GM12875 (cell line): Measurements from ENCODE around the gene C1QL1.
"Not testable (repeated sequence)": the region's sequence is repeated elsewhere in the genome, so short reads cannot be mapped to it uniquely, and the experiment has no call there.

Source experiments
- H3K4me3 ChIP-seq: one replicate; pipeline ENCODE4 v1.5.1; 2011; ENCODE audit warnings: low read depth, low read length, control low read depth
- TF ChIP-seq, protein P1 (sequence below): IDR thresholded peaks from 2 replicates; pipeline ENCODE4 v1.5.1; 2011; ENCODE audit warnings: low read depth, mild to moderate bottlenecking, control low read depth, inconsistent platforms, low read length, moderate library complexity, borderline replicate concordance; ENCODE audit not compliant: insufficient read depth

C1QL1 gene

DNA sequence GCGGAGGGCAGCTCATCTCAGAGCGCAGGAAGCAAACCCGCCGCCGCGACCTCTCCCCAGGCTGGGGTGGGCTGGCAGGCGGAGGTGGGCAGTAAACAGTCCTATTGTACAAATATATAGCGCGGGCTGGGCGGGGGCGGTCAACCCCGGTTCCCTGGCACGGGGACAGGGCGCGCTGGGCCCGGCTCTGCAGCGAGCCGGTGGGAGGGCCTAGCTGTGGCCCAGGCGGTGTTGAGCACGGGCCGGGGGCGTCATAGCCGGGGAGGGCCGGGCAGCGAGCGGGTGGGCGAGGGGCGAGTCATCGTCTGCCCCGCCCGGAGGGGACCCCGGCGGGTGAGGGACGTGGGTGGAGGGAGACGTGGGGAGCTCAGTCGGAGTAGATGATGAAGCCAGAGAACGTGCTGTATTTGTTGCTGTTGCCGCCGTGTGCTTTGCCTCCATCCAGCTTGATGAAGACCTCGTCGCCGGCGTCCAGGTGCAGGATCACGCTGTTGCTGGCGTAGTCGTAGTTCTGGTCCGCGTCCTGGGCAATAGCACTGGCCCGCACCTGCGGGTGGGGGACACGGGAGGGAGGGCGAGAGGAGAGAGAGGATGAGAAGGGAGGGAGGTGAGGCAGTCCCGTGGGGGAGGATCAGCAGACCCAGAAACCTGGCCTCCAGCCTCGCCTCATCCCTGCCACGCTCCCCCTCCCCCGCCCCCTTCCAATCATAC, 8.1 kb downstream of the C1QL1 start:
- H3K4me3 ChIP-seq, result no peak overlapping the region
- TF ChIP-seq, protein P1, sequence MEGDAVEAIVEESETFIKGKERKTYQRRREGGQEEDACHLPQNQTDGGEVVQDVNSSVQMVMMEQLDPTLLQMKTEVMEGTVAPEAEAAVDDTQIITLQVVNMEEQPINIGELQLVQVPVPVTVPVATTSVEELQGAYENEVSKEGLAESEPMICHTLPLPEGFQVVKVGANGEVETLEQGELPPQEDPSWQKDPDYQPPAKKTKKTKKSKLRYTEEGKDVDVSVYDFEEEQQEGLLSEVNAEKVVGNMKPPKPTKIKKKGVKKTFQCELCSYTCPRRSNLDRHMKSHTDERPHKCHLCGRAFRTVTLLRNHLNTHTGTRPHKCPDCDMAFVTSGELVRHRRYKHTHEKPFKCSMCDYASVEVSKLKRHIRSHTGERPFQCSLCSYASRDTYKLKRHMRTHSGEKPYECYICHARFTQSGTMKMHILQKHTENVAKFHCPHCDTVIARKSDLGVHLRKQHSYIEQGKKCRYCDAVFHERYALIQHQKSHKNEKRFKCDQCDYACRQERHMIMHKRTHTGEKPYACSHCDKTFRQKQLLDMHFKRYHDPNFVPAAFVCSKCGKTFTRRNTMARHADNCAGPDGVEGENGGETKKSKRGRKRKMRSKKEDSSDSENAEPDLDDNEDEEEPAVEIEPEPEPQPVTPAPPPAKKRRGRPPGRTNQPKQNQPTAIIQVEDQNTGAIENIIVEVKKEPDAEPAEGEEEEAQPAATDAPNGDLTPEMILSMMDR, result no peak

DNA sequence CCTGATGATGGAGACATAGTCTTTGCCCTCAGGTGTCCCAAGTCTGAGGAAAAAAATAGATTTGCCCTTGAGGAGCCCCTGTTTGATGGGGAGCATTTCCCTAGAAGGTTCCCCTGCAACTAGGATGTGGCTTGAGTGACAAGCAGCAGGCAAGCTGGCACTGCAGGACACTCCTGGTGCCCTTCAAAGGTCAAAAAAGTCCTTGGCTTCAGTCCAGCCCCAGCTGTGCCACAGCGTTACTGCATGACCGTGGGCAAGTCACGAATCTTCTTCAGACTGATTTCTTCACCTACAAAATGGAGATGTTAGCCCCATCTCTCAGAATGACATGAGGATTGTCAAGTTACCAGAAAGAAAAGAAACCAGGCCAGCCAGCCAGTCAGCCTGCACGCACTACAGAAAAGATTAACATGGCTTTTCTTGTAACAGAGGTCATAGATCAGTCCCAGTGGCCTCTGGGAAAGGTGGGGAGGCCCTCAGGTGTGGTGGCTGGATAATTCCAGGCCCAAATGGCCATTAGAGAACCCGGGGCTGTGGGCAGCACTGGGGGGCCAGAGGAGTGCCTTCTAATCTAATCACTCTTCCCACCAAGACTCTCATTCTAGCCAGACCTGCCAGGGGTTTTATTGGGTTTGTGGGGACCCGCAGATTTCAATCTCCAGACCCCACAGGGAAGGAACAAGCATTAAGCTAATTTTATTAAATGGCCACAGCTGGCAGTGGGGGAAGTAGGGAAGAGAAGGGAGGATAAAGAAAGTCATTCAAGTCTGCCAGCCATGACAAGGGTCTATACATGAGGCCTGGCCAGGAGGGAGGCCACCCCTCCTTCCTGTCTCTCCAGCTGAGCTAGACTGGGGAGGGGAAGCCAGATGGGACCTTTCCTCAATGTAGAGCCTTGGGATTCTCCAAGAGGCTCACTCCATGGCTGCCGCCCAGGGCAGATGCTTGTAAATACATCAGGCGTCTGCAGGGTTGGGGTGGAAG, 10.8 kb downstream of the C1QL1 start:
- TF ChIP-seq, protein P1, result no peak
- H3K4me3 ChIP-seq, result no peak overlapping the region

DNA sequence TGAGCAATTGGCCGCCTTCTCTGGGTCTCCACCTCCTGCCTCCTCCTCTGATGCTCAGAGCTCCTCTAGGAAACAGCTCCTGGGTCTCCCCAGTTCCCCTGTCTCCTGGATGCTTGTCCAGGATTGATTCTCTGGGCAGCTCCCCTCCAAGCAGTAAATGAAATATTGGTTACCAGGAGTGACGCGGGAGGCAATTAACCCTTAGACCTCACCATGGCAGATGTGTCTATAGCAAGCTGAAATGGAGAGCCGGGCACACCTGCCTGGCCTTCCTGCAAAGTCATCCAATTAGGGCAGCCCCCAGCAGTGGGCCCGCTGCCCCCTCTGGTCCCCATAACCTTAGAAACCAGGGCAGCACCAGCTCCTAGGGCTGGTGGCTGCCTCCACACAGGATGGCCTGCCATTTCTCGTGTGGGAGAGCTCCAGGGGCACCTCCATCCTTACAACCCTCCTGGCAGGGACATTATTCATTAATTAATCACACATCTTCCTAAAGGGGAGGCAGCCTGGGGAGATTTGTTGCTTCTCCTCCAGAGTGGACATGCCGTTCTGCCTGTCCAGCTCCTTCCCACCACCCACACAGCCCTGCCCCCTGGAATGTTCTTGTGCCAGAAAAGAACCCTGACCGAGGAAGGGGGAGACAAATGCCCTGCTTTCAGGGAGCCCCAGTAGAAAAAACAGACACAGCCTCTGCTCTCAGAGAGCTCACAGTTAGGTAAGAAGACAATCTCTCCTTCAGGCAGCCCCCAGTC, 12.3 kb downstream of the C1QL1 start:
- TF ChIP-seq, protein P1, result no peak

DNA sequence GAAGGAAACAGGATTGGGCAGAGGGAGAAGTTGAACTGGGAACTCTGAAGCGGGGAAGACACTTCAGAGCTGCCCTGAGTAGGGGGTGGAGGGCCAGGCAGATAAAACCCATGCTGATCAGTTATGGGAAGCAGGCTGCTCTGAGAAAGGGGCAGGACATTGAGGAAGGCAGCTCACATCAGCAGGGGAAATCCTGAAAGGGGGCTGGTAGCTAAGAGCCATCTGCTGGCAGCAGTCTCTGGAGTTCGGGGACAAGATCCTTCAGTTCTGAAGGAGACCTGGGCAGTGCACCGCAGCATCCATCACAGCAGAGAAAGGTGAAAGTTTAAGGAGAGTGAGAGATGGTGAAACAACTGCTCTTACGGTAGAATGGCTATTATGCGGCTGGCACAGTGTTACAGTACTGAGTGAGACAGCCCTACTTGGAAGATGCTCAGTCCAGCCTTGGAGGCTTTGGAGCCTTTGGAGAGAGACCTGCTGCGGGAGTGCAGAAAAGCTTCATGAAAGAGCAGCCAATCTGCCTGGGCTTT, 15.1 kb downstream of the C1QL1 start:
- TF ChIP-seq, protein P1, result no peak
- H3K4me3 ChIP-seq, result no peak overlapping the region

More for the DNA sequence above, 12.3 kb downstream of the C1QL1 start:
- H3K4me3 ChIP-seq, result no peak overlapping the region

DNA sequence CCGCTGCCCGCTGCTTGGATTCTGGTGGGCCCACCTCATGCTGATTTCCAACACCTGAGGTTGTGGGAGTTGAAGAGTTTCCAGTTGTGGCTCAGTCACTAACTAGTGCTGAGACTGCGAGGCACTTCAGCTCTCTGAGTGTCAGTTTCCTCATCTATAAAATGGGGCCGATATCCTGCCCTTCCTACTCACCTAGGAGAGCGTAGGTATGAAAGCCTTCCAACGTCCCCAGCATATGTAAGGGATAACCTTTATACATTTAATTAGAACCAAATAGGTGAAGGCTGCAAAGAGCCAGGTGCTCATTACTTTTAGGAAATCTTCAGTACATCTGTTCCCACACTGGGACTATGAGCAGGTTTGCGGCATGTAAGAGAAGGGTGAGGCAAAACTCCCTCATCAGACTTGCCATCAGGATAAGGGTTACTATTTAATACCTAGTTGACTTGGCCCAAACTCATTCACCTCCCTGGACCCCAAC, 19.7 kb downstream of the C1QL1 start:
- H3K4me3 ChIP-seq, result peak overlapping the region; percentile 93
- TF ChIP-seq, protein P1, result no peak

DNA sequence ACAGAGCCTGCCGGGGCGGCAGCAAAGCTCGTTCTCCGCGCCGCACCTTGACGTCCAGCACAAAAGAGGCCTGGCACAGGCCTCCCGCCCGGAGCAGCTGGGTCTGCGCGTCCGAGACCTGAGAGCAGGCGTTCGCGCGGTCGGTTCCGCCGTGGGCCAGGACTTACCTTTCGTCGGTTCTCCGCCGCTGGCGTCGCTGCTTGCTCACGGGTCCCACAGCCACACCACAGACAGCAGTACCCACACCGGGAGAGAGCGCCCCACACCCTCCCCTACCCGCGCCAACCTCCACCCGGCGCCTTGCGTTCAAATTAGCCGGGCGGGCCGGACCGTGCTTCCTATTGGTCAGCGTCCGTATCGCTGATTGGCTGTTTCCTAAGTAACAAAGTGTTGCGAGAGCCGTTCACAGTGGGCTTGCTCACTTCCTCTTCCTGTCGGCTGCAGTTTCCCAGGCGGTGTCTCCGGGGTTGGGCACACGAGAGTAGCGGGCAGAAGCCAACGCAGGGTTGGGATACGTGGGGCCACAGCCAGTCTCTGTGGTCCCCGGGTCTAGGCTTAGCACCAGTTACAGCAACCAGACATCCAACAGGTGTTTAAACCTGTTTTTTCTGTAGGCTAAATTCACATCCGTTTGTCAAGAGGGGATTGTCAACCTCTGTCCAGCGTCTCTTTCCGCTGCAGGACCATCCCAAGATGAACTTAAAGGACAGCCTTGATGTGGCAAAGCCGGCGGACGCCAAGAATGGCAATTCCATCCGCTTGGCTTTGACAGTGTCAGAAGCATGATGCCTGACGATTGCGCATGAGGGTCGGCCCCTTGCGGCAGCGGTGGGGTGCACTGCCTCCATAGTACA, 20.4 kb downstream of the C1QL1 start, which contains the start of gene KIF18B:
Gene KIF18B (minus strand): TSS at position 313 of the 854 bp plus-strand sequence. CDS start 11,429 bp downstream, outside the sequence.
- peak within 1 kb of the TSS; percentile 93 for H3K4me3 ChIP-seq
- TF ChIP-seq, protein P1, result no peak

DNA sequence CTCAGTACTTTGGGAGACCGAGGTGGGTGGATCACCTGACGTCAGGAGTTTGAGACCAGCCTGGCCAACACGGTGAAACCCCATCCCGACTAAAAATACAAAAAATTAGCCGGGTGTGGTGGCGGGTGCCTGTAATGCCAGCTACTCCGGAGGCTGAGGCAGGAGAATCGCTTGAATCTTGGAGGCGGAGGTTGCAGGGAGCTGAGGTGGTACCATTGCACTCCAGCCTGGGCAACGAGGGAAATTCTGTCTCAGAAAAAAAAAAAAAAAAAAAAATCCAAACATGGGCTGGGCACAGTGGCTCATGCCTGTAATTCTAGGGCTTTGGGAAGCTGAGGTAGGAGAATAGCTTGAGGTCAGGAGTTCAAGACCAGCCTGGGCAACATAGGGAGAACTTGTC, 22.5 kb downstream of the C1QL1 start:
- not testable (repeated sequence) for H3K4me3 ChIP-seq
